HG03432 (cell line): ENCODE measurements around the gene MTCL1.

ENCODE experiments used
- ATAC-seq: cut with Tn5 transposase; IDR thresholded peaks from one replicate; pipeline ENCODE4 v1.9.1; 2021; ENCODE audit warnings: mild to moderate bottlenecking, moderate library complexity; ENCODE audit not compliant: unreplicated experiment

Gene MTCL1

DNA sequence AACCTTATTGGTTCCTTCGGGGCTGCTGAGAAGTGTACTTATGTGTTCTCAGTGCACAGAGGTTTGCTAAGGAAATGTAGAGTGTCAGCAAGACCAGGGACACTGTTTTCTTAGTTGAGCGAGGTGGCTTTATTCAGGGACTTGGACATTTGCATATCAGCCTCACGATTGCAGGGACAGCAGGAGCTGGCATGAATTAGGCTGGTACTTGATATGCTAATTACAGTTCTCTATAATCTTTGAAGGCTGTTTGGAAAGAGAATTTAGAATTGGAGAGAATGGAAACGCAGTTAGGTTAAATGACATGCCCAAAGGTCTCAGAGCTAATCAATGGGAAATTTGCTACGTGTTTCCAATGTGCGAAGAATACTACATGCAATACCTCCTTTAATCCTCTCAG lies 18.7 kb upstream of the MTCL1 start:
- ATAC-seq = no peak

DNA sequence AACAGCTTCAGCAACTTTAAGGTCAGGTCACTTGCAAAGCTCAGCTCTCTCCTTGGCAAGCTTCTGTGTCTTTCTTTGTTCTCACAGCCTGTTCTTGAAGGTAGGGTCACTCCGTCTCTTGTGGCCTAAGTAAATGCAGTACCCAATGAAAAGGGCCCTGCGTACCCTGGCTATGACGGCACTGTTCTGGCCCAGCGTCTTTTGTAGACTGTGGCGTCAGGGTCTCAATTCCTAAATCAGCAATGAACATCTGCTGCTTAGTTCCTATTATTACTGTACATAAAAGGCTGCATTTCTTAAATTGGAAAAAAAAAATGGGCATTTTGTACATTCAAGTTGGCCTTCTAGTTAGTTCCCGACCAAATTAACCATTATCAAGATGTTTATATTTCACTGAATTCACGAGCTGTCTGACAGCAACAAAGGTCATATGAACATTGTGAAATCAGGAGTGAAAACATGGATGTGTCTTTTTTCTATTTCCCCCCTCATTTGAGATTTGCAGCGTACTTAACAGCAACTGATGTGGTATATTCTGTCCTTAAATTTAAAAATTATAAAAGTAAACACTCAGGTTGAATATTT lies 17.0 kb upstream of the MTCL1 start:
- no peak for ATAC-seq

DNA sequence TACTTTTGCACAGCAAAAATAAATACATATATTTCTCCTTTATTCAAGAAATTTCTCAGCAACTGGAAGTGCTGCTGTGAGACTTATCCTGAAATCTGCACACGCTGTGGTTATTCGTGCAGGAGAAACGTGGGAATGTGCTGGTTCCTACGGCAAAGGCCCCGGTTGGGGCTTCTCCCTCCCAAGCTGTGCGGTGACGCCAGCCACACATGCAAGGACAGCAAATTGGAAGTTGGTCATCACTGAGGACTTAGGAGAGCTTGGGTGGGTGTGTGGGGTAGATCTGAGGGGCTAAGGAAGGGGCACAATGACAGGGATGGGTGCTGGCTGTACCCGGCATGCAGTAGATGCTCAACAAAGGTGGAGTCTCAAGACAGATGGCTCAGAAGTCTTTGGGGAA lies 16.5 kb upstream of the MTCL1 start:
- no peak for ATAC-seq

DNA sequence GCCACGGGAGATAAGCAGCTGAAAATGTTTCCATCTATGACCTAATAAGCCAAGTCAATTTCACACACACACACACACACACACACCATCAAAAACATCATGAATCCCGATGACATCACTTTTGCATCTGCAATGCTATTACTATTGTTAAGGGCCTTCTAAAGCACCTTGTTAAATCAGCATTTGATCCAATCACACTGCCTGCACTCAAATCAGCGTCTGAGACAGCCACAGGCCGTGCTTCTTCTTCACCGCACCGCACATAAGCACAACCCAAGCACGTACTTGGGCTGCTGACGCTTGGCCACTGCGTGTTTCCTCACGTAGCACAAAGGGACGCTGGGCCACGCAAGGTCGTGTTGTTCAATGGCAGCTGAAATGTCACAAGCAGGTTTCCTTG lies 15.8 kb upstream of the MTCL1 start:
- no peak for ATAC-seq

DNA sequence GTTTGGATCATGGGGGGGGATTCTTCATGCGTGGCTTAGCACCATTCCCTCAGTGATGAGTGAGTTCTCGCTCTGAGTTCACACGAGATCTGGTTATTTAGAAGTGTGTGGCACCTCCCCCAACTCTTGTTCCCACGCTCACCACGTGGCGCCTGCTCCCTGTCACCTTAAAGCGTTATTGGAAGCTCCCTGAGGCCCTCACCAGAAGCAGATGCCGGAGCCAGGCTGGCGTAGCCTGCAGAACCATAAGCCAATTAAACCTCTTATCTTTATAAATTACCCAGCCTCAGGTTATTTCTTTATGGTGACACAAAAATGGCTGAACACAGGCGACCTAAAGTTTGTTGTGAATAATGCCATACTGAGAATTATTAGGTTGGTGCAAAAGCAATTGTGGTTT lies 10.5 kb upstream of the MTCL1 start:
- ATAC-seq = no peak

DNA sequence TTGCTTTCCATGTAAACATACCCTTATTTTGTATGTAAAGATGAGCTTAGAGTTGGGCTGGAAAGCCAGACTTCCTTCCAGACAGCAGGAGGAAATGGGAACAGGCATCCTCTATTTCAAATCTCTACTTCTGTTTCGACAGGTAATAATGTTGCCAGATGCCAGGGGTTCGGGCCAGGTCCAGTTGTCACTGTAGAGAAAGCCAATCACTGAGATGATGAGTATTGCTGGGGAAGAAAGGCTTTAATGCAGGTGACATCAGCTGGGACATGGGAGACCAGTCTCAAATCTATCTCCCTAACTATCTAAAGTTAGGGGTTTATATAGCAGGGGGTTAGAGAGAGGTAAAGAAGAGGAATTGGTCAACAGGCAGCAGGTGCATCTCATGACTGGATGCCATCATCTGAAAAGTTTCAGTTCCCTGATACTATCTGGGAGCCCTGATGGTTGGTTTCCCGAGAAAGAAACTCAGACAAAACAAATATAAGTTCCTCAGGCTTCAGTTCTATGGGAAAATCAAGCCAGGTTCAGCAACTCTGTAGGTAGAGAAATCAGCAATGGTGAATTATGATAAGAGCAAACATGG lies 9.3 kb upstream of the MTCL1 start:
- no peak for ATAC-seq

DNA sequence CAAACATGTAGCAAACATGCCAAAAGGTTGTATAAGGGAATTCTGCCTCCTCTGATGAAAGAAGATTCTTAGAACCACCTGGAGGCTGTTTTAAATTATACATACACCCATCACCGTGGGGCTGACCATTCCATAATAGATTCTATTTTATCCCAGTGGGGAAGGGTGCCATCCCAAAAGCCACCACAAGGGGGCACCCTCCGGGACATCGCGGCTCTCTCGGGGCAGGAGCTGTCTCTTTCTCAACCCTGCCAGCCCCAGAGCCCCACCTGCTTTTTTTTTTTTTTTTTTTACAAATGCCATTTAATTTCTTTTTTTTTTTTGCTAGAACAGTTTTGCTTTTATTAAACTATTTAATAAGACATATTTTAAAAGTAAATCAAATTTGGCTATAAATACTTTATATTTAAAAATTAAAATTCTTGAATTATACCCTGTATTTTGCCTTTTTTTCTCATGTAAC lies 8.6 kb upstream of the MTCL1 start:
- ATAC-seq = peak; percentile 75

DNA sequence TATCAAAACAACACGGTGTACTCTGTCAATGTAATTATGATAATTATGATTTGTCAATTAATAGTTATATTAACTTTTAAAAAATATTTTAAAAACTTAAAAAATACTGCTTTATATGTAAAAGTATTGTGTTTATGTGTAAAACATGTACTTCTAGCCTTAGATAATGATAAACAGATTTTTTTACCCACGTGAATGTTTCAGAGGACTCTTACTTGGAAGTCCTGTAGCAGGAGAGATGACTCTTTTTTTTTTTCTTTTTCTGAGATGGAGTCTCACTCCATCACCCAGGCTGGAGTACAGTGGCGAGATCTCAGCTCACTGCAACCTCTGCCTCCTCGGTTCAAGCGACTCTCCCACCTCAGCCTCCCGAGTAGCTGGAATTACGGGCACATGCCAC lies 6.2 kb upstream of the MTCL1 start:
- no peak for ATAC-seq

DNA sequence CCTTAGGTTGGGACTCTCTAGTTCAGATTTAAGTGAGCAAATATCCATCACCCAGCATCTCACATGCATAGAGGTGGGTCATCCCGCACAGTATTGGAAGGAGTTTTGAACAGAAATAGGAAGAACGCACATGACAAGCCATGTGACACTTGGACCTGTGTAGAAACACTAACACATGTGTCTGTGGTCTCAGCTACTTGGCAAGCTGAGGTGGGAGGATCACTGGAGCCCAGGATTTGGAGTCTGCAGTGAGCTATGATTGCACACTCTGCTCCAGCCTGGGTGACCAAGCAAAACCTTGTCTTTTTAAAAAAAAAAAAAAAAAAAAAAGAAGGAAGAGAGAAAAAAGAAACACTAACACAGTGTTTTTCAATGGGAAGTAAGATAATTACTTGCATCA lies 5.4 kb upstream of the MTCL1 start:
- ATAC-seq = no peak

DNA sequence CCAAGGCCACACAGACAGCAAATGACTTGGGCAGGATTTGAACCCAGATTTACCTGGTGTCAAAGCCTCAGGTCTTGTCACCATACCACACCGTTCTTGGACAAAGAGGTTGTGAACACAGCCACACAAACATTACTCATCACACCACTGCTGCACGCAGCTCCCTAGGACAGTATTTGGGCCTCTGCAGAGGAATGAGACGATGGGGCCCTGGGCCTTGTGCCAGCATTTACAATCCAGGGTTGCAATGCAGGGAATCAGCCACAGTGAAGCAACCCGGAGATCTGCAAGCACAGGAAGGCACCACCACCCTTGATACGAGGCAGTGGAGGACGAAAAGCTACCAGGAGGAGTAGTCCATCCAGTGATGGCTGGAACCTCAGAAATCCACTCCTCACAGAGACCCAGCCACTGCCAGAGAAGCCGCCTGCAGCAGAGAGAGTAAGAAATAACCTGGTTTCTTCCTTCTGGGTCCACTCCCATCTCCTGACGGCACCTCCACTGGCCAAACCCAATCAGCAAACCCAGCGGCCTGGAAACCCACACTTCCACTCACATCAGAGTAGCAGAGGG lies 3.7 kb upstream of the MTCL1 start:
- ATAC-seq = no peak

DNA sequence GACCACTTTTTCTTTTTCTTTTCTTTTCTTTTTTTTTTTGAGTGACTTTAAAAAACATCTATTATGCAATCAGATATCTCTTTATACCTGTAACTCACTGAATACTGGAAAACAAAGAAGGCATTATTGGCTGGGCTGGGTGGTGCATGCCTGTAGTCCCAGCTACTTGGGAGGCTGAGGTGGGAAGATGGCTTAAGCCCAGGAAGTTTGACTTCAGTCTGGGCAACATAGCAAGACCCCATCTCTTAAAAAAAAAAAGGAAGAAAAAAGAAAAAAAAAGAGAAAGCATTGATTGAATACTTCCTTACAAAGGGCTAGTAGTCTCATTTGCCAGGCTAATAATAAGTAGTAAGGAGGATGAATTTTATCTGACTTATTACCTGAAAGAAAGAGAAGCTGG lies 2.7 kb upstream of the MTCL1 start:
- no peak for ATAC-seq

DNA sequence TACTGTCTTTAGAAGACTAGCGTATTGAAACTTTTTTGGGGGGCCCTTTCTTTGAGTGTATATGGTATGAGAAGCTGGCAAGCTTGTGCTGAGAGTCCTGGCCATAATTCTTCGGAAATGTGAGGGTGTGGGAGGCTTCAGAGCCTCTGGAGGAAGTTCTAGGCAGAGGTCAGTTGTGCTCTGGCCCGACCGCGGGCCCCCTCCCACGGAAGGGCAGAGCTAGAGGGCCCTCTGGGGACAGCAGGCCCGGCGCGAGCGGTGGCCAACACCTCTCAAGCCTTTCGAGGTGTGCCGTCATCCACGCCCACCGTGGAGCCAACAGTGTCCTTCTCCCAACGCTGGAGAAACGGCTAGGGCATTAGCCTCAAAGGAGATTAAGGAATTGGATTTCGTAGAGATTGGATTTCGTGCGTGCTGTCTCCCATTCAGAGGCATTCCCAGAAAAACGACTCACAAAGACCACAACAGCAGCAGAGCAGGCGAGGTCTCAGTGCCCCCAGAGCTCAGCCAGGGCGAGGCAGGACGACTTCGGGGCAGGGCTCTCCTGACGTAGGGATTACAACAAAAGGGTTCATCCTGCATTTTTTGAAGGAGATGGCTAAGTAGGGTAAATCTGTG lies 2.2 kb upstream of the MTCL1 start:
- no peak for ATAC-seq

DNA sequence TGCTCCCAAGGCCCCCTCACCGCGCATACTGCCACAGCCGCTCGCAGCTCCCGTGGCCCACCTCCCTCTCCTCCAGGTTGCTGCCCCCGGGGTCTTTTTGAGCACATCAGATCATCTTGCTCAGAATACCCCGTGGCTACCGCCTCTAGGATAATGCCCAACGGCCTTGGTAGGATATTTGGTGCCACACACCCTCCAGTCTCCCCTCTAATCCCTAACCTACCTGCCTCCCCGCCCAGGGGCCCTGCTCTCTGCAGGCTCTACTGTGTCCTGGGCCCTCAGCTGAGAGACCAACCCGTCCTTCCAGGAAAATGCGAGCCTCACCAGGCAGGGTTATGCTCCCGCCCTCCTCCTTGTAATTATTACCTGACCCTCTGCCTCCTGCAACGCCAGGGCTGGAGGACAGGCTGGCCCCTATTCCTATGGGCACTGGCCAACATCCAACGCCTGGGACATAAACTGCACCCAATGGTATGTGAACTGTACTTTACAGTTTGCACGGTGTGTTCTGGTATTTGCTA lies 1.5 kb upstream of the MTCL1 start:
- no peak for ATAC-seq

DNA sequence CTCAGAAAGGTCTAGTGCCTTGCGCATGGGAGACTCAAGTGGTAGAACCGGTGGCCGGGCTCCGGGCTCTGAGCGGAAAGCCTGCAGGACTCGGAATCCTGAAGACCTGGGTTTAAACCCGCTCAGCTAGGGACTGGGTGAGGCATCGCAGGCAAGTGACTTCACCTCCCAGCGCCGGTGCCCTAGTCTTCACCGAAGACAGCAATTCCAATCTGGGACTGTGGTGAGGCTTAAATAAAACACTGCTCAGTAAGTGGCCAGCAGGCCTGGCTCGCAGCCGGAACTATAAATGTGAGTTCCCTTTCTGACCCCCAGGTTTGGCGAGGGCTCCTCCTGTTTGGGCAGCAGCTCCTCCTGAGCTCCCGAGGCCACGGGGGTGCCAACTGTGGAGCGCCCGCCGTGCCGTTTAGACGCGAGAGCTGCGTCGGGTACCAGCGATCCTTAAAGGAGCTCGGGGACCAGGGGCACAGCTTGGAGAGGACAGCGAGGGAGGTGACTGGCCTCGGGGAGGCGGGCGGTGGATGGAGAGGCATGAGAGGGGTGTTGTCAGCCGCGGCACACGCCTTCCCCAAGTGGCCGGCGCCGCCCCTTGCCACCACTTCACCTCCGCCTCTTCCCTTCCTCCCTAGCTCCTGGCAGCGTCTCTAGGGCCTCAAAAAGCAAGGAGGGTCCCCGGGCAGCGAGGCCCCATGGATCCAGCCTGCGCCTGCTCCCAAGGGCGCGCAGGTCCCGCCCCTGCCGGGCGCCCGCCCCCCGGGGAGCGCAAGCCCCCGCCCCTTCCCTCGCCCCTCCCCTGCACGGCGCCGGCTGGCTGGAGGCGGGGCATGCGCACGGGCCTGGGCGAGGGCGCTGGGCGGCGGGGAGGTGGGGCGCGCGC lies 757 bp upstream of the MTCL1 start:
- peak; percentile 89 for ATAC-seq

DNA sequence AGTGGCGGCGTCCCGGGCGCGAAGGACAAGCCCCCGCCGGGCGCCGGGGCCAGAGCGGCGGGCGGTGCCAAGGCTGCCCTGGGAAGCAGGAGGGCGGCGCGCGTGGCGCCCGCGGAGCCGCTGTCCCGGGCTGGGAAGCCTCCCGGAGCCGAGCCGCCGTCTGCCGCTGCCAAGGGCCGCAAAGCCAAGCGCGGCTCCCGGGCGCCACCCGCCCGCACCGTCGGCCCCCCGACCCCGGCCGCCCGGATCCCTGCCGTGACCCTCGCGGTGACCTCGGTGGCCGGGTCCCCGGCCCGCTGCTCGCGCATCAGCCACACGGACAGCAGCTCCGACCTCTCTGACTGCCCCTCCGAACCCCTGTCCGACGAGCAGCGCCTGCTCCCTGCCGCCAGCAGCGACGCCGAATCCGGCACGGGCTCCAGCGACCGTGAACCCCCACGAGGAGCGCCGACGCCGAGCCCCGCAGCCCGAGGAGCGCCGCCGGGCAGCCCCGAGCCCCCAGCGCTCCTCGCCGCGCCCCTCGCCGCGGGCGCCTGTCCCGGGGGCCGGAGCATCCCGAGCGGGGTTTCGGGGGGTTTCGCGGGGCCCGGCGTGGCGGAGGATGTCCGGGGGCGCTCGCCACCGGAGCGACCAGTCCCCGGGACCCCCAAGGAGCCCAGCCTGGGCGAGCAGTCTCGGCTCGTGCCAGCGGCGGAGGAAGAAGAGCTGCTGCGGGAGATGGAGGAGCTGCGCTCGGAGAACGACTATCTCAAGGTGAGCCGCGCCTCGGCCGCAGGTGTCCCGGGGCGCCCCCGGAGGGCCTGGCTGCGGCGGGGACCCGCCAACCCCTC lies 820 bp downstream of the MTCL1 start:
- peak; percentile 7 for ATAC-seq

DNA sequence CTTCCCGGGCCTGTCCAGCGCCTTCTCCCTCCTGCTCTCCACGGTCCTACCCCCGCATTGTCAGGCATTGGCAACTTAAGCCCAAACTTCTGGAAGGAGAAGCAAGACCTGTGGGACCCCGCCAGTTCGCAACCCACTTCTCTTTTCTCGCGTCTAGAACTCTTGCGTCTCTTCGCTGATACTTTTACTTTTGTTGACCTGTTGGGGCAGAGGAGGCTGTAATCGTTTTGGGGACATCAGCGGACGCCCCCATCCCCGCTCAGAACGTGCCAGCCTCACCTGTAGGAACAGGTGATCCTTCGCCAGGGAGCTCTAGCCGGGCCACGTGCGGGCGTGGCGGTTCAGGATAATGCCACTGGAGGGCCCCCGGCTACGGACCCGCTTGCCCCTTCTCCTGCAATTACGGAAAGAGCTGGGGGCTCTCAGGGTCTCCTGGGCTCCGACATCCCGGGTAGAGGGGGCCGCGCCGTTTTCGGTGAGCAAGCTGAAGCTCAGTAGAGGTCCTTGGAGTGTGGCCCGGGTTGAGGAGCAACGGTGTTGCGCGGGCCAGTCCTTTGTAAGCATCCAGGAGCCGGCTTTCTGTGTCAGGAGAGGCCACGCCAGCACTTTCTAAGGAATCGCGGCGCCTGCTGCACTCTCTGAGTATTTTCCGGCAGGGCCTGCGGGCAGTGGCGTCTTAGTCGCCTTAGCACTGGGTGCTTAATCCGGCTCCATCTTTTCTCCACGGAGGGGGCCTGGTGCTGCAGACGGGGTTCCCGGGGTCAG lies 1.6 kb downstream of the MTCL1 start:
- no peak for ATAC-seq

DNA sequence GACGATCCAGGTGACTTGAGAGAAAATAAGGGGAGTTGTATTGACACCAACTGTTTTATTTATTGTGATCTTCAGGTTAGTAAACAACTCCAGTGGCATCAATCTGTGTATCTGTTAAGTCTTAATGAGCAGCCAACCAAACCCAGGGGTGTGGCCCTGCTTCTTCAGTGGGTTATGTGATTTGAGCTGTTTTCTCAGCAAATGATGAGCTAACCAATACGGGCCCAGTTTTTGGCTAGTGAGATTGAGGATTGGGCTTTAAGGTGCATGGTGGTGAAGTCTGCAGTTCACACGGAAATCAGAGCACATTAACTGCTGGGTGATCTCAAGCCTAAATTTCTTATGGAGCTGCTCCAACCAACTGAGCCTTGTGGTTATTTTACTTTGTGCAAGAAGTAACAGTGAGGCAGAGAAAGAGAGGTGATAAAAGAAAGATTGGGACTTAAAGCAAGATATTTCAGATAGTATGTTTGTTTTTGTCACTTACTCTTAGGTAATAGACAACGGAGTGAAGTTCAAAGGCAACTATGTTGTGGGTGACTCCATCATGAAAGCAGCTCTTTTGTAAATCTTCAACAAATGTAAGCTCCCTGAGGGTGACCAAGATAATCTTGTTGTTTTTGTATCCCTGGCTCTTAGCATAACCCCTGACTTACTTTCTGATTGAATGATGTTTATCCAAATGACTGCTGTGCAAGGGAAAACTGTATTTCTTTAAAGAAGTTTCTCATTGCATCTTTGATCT lies 2.4 kb downstream of the MTCL1 start:
- no peak for ATAC-seq

DNA sequence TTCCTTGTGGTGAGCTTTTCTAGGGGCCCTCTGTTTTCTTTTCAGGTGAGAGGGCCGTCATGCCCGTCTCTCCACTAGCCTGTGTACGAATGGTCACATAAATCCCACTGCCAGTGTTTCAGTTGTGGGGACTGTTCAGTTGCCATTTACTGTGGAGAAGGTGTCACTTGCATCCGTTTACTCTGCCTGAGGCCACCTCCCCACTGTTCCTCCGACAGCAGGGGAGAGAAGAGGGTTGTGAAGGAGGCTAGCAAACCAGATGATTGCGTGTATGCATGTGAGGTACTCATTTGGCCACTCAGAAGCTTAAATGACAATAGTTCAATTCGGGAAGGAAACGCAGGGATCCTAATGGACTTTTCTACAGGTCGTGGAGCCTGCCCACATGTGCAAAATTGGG lies 3.3 kb downstream of the MTCL1 start:
- ATAC-seq = no peak
